ENCODE data around the gene SF3B4.

DNA sequence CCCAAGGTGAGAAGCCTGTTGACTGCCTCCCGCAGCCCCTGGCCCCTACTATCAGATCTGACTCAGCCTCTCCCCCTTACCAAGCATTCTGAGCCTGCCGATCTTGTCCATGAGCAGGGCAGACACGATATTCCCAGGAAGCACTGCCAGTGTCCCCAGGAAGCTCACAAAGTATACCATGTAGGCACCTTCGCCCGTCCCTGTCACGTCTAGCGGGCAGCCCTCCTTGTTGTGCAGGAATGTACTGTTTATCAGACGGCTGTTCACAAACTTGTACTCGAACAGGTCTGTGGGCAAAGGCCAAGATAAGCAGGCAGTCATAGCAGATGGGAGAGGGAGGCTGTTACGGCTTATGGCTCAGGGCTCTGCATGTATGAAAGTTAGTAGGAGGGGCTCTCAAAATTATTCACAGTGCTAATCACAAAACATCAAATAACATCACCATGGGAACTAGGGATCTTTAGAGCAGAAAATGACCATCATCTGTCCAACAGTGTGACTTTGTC is 21.0 kb downstream of the SF3B4 start:
- no peak for TF ChIP-seq EZH2 (IDR thresholded peaks at IDR 0.05; ENCODE audit: insufficient read depth, low read length)
- TF ChIP-seq, protein P1, sequence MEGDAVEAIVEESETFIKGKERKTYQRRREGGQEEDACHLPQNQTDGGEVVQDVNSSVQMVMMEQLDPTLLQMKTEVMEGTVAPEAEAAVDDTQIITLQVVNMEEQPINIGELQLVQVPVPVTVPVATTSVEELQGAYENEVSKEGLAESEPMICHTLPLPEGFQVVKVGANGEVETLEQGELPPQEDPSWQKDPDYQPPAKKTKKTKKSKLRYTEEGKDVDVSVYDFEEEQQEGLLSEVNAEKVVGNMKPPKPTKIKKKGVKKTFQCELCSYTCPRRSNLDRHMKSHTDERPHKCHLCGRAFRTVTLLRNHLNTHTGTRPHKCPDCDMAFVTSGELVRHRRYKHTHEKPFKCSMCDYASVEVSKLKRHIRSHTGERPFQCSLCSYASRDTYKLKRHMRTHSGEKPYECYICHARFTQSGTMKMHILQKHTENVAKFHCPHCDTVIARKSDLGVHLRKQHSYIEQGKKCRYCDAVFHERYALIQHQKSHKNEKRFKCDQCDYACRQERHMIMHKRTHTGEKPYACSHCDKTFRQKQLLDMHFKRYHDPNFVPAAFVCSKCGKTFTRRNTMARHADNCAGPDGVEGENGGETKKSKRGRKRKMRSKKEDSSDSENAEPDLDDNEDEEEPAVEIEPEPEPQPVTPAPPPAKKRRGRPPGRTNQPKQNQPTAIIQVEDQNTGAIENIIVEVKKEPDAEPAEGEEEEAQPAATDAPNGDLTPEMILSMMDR (IDR thresholded peaks at IDR 0.05; ENCODE audit: insufficient read depth, low read depth, low read length): no peak

Measured in astrocyte (in vitro differentiated cells and primary cell).